Sigmoid colon (tissue), 4 donors: ENCODE data around the gene SIVA1.

ENCODE experiments used
- POLR2A ChIP-seq, 2 donors: fragments of 450-650 bp; IDR thresholded peaks; one replicate each; pipeline ENCODE4 v1.6.1; 2016; ENCODE audit warnings: antibody characterized with exemption in 2 of 2, mild to moderate bottlenecking in 2 of 2, moderate library complexity in 2 of 2
- POLR2AphosphoS5 ChIP-seq, 4 donors: sonication (generic); formaldehyde crosslinking; IDR thresholded peaks; one replicate each; pipeline ENCODE4 v1.6.1; 2017; ENCODE audit warnings: antibody characterized with exemption in 4 of 4
- TF ChIP-seq, protein P1 (sequence below), 4 experiments: fragments of 450-650 bp in 3 of 4; fragments of 200-600 bp in 1 of 4; IDR thresholded peaks; one replicate each; pipeline ENCODE4 v1.5.1; 2016 to 2019; ENCODE audit warnings: antibody characterized with exemption in 4 of 4, mild to moderate bottlenecking in 3 of 4, moderate library complexity in 2 of 4

DNA sequence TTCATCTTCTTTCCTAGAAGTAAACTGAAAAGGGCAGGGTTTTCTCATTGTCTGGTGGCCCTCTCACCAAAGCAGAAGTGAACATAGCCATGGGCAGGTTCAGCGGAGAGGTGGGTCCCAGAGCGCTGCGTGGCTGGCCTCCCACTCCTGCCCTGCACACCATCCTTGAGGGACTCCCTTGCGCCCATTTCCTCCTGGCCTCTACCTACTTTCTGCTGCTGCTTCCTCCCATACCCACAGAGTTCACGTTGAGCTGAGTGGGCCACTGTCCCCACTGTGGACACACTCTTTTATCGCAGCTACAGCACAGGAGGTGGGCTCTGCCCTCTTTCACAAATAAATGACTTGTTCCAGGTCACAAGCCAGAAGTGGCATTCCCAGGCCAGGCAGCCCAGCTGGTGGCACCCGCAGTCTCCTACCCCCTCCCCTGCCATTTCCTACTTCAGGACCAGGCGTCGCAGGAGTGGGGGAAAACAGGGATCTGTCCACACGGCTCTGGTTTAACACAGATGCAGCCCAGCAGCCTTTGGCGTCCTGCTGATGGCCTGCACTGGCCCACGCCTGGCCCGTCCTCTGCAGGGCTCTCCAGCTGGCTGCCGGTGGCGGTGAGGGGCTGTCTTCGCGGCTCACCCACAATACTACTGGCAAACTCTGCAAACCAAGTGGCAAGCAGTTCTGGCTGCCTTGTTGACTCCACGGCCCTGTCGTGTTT, 4.9 kb downstream of the SIVA1 start:
- TF ChIP-seq, protein P1, sequence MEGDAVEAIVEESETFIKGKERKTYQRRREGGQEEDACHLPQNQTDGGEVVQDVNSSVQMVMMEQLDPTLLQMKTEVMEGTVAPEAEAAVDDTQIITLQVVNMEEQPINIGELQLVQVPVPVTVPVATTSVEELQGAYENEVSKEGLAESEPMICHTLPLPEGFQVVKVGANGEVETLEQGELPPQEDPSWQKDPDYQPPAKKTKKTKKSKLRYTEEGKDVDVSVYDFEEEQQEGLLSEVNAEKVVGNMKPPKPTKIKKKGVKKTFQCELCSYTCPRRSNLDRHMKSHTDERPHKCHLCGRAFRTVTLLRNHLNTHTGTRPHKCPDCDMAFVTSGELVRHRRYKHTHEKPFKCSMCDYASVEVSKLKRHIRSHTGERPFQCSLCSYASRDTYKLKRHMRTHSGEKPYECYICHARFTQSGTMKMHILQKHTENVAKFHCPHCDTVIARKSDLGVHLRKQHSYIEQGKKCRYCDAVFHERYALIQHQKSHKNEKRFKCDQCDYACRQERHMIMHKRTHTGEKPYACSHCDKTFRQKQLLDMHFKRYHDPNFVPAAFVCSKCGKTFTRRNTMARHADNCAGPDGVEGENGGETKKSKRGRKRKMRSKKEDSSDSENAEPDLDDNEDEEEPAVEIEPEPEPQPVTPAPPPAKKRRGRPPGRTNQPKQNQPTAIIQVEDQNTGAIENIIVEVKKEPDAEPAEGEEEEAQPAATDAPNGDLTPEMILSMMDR (IDR thresholded peaks at IDR 0.05) = no peak
- TF ChIP-seq POLR2A (IDR thresholded peaks at IDR 0.05) (no peak), POLR2AphosphoS5 (IDR thresholded peaks at IDR 0.05) (no peak)
